GM12875 (cell line): ENCODE data around the gene EDA.

Experiments
- H3K4me3 ChIP-seq: one replicate; pipeline ENCODE4 v1.5.1; 2011; ENCODE audit warnings: low read depth, low read length, control low read depth
- TF ChIP-seq, protein P1 (sequence below): IDR thresholded peaks from 2 replicates; pipeline ENCODE4 v1.5.1; 2011; ENCODE audit warnings: low read depth, mild to moderate bottlenecking, control low read depth, inconsistent platforms, low read length, moderate library complexity, borderline replicate concordance; ENCODE audit not compliant: insufficient read depth

EDA gene

DNA sequence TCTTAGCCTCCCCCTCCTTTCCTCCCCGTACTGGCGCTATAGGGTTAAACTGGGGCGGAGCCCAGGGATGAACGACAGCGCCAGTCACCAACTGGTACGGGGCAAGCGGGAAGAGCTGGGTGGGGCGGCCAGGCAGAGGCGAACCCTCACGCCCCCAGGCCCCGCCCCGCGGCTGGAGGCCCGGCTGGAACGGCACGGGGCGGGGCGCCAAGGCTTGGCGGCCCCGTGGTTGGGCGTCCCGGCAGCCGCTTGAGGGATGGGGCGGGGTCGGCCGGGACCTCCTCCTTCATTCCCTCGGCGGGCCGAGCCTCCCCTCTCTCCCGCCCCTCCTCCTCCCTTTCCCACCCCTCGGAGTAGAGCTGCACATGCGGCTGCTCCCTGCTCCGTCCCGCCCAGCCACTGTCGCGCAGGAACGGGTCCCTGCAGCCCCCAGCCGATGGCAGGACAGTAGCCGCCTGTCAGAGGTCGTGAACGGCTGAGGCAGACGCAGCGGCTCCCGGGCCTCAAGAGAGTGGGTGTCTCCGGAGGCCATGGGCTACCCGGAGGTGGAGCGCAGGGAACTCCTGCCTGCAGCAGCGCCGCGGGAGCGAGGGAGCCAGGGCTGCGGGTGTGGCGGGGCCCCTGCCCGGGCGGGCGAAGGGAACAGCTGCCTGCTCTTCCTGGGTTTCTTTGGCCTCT lies at the start of gene EDA:
Gene EDA, plus strand, starts transcription at position 335 of the 678 bp plus-strand sequence.
- TF ChIP-seq, protein P1, sequence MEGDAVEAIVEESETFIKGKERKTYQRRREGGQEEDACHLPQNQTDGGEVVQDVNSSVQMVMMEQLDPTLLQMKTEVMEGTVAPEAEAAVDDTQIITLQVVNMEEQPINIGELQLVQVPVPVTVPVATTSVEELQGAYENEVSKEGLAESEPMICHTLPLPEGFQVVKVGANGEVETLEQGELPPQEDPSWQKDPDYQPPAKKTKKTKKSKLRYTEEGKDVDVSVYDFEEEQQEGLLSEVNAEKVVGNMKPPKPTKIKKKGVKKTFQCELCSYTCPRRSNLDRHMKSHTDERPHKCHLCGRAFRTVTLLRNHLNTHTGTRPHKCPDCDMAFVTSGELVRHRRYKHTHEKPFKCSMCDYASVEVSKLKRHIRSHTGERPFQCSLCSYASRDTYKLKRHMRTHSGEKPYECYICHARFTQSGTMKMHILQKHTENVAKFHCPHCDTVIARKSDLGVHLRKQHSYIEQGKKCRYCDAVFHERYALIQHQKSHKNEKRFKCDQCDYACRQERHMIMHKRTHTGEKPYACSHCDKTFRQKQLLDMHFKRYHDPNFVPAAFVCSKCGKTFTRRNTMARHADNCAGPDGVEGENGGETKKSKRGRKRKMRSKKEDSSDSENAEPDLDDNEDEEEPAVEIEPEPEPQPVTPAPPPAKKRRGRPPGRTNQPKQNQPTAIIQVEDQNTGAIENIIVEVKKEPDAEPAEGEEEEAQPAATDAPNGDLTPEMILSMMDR: no peak
- H3K4me3 ChIP-seq: no peak within 1 kb of the TSS

DNA sequence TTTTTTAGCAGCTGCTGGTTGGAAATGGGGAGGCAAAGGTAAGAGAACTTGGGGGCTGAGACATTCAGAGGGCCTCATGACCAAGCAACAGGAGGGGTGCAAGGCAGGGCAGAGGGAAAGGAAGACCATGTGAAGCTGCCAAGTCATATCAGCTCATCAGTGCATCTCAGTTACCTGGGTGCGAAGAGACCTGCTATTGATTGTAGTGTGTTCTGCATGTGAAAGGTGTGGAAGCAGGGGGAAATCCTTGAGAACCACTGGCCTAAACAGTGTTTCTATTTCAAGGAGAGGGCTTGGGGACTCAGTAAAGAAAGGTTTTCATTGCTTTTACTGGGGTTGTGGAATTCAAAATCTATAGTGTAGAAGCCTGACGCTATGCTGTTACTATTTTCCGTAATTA lies 47.1 kb upstream of the EDA start:
- H3K4me3 ChIP-seq: no peak overlapping the region
- TF ChIP-seq, protein P1: no peak

DNA sequence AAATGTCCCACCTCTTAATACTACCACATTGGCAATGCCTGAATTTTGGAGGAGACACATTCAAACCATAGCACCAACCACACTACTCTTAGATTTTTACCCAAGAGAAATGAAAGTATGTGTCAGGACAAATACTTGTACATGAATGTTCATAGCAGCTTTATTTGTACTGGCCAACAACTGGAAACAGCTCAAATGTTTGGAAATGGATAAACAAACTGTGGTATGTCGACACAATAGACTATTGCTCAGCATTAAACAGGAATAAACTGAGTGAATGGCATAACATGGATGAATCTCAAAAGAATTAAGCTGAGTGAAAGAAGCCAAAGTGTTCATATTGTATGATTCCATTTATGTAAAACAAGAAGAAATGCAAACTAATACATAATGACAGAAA lies 18.5 kb upstream of the EDA start:
- TF ChIP-seq, protein P1: no peak

DNA sequence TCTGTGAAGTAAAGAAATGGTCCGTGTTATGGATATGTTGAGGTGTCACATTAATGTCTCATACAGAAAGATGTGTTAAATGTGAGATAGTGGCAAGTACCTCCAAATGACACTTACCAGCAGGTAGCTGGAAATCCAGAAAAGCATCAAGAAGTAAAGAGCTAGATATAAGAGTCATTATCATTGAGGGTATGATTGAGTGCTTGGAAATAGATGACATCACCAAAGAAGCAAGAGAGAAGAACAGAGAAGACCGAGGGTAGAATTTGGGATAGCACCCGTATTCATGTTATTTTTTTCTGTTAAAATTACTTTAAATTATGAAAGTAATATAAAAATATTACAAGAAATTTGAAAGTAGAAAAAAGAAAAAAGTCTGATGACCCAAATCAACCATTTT lies 15.7 kb upstream of the EDA start:
- TF ChIP-seq, protein P1: no peak
- no peak overlapping the region for H3K4me3 ChIP-seq

More for the DNA sequence above, 18.5 kb upstream of the EDA start:
- H3K4me3 ChIP-seq: no peak overlapping the region

DNA sequence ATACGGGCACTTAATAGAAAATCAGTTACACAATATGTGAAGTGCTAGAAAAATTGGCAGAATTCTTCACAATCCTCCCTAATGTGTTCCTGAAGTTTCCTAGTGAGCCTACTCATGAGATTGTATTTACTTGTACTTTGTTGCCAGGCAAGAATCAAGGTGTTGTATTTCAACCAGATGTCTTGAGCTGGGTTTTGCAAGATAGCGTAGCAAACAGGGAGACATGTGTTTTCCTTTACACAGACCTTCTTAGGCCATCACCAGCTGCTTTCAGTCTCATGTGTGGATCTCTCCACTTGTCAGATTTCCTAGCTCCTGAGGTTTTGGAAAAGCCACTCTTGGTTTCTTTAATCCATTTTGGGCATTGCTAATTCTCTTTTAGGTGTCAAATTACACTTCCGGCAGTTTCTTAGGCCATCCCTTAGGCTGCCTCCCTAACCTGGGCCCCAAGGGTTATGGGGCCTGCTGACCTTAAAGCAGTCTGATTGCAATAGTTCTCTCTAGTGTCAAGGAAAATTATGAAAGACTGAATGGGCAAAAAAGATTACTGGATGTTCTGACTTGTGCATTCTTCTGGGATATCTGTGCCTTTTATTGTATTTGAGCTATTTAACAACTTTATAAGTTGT lies 12.2 kb upstream of the EDA start:
- H3K4me3 ChIP-seq: no peak overlapping the region

DNA sequence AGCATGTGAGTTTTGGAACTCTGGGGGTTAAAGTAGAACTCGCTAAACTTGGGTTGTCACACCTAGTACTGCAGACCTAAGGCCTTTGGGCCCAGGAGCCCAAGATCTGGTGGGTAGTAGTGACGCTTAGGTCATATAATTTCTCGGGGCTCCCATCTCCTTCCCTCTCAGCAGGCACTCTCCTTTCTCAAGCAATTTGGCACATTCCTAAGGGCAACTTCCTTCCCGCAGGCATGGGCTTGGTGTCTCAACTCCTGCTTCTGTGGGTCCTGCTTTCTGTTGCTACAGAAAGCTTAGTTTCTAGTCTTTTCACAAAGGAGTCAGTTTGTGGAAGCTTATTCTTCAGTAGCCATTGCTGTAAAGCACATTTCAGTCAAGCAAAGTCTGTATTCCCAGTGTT lies 10.4 kb upstream of the EDA start:
- TF ChIP-seq, protein P1: no peak
- no peak overlapping the region for H3K4me3 ChIP-seq

More for the DNA sequence above, 12.2 kb upstream of the EDA start:
- TF ChIP-seq, protein P1: no peak

DNA sequence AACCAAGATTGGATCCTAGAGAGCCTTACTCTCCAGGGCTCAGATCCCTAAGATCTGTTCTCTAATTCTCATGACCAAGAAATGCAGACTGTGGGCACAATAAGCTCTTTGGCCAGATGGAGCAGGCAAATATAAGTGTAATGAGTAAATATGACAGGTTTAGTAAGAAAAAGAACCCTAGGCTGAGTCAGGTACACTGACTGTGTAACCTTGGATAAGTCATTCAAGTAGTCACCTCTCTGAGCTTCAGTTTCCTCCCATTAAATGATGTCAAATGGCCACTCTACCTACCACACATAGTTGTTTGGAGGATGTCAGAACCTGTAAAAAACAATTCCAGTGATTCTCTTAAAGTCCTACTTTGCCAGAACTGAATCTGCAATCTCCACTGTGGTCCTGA lies 8.3 kb upstream of the EDA start:
- TF ChIP-seq, protein P1: no peak
- H3K4me3 ChIP-seq: no peak overlapping the region
